T follicular helper cell (primary cell): ENCODE measurements around the gene SCO2.
"Not testable (repeated sequence)": the region's sequence is repeated elsewhere in the genome, so short reads cannot be mapped to it uniquely, and the experiment has no call there.

Experiments
- DNase-seq: peaks from one replicate; pipeline ENCODE4 v3.0.0-alpha.2; 2020; ENCODE audit warnings: low read depth

Gene SCO2

GRCh38 chr22:50550395-50550794 lies 25.0 kb upstream of the SCO2 start:
- no peak for DNase-seq

- DNase-seq = no peak
Observed at GRCh38 chr22:50548921-50549790, 23.8 kb upstream of the SCO2 start.

GRCh38 chr22:50548040-50548920 lies 22.9 kb upstream of the SCO2 start:
- no peak for DNase-seq

GRCh38 chr22:50547263-50547985 lies 22.0 kb upstream of the SCO2 start:
- no peak for DNase-seq

- no peak for DNase-seq
Observed at GRCh38 chr22:50546326-50547262, 21.2 kb upstream of the SCO2 start.

GRCh38 chr22:50545522-50546325 lies 20.3 kb upstream of the SCO2 start, which contains the start of gene KLHDC7B:
Gene KLHDC7B (plus strand): TSS chr22:50545899. CDS start chr22:50546244, 345 bp downstream.
- DNase-seq = no peak

GRCh38 chr22:50544746-50545253 lies 19.4 kb upstream of the SCO2 start:
- DNase-seq = no peak

- peak; percentile 72 for DNase-seq
Observed at GRCh38 chr22:50544078-50544745, 18.8 kb upstream of the SCO2 start.

GRCh38 chr22:50542416-50542927 lies 17.1 kb upstream of the SCO2 start:
- no peak for DNase-seq

GRCh38 chr22:50541667-50542026 lies 16.2 kb upstream of the SCO2 start:
- not testable (repeated sequence) for DNase-seq

- DNase-seq = no peak
Observed at GRCh38 chr22:50540381-50540780, 15.0 kb upstream of the SCO2 start.

GRCh38 chr22:50537765-50538164 lies 12.4 kb upstream of the SCO2 start:
- no peak for DNase-seq

GRCh38 chr22:50536226-50536625 lies 10.8 kb upstream of the SCO2 start:
- DNase-seq = no peak

- DNase-seq = no peak
Observed at GRCh38 chr22:50535113-50535512, 9.7 kb upstream of the SCO2 start.

GRCh38 chr22:50533856-50534711 lies 8.7 kb upstream of the SCO2 start:
- DNase-seq = not testable (repeated sequence)

GRCh38 chr22:50532824-50533796 lies 7.7 kb upstream of the SCO2 start:
- no peak for DNase-seq
